ENCODE results near the gene NFILZ.

DNA sequence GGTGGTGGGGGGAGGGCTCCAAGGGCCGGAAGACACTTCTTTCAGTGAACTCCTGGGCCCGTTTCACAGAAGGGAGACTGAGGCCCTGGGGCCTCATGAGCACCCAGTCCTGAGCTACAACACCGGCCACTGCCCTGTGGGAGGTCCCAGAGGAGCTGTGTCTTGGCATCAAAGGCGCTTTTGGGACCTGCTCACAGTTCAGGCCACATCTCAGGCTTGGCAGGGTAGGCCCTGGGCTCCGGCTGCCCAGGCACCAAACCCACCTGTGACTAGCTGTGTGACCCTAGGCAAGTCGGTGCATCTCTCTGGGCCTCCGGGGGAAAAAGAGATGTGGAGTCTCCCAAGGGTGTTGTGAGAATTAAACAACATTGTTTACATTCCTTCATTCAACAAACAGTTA is 29.5 kb downstream of the NFILZ start:
- TF ChIP-seq, protein P1, sequence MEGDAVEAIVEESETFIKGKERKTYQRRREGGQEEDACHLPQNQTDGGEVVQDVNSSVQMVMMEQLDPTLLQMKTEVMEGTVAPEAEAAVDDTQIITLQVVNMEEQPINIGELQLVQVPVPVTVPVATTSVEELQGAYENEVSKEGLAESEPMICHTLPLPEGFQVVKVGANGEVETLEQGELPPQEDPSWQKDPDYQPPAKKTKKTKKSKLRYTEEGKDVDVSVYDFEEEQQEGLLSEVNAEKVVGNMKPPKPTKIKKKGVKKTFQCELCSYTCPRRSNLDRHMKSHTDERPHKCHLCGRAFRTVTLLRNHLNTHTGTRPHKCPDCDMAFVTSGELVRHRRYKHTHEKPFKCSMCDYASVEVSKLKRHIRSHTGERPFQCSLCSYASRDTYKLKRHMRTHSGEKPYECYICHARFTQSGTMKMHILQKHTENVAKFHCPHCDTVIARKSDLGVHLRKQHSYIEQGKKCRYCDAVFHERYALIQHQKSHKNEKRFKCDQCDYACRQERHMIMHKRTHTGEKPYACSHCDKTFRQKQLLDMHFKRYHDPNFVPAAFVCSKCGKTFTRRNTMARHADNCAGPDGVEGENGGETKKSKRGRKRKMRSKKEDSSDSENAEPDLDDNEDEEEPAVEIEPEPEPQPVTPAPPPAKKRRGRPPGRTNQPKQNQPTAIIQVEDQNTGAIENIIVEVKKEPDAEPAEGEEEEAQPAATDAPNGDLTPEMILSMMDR (IDR thresholded peaks at IDR 0.05): no peak
- no peak for TF ChIP-seq POLR2A (IDR thresholded peaks at IDR 0.05)

All from esophagus squamous epithelium (tissue), 4 donors.